Stomach (tissue), 4 donors: Measurements from ENCODE around the gene ACP4.

Experiments
- POLR2A ChIP-seq, 4 donors: fragments of 450-650 bp; IDR thresholded peaks; one replicate each; pipeline ENCODE4 v1.6.1; 2016; ENCODE audit warnings: antibody characterized with exemption in 4 of 4, control low read depth in 2 of 4, mild to moderate bottlenecking in 1 of 4, moderate library complexity in 1 of 4
- TF ChIP-seq, protein P1 (sequence below), 7 experiments: fragments of 450-650 bp in 4 of 7; fragments of 200-600 bp in 3 of 7; sonication (generic) in 3 of 7; IDR thresholded peaks; one replicate each; pipeline ENCODE4 v1.5.1; 2016 to 2019; ENCODE audit warnings: antibody characterized with exemption in 7 of 7, control low read depth in 2 of 7, mild to moderate bottlenecking in 1 of 7

DNA sequence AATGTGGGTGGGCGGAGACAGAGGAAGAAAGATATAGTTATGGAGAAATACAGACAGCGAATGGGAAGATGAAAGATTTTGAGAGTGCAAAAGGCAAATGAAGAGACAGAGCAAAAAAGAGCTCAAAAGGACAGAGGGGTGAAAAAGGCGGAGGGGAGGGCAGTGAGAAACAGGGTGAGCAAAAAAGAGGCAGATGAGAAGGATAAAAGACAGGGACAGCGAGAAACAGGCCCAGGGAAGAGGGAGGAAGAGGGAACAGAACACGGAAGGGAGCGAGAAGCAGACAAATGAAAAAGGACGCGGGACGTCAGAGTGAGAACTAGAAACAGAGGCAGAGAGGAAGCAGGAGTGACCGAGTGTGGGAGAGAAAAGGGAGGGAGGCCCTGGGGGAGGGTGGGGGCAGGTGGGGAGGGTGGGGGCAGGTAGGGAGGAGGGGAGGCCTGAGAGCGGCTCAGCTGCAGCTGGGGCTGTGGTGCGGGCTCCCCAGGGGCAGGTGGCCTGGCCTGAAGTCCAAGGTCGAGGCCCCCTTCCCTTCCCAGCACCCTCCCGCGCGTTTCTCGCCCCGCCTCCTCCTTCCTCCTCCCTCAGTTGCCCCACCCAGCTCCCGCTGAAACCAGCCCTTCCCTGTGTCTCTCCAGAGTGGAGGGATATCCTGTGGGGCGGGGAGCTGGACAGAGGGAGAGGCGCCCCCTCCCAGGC lies 30.5 kb downstream of the ACP4 start:
- TF ChIP-seq, protein P1, sequence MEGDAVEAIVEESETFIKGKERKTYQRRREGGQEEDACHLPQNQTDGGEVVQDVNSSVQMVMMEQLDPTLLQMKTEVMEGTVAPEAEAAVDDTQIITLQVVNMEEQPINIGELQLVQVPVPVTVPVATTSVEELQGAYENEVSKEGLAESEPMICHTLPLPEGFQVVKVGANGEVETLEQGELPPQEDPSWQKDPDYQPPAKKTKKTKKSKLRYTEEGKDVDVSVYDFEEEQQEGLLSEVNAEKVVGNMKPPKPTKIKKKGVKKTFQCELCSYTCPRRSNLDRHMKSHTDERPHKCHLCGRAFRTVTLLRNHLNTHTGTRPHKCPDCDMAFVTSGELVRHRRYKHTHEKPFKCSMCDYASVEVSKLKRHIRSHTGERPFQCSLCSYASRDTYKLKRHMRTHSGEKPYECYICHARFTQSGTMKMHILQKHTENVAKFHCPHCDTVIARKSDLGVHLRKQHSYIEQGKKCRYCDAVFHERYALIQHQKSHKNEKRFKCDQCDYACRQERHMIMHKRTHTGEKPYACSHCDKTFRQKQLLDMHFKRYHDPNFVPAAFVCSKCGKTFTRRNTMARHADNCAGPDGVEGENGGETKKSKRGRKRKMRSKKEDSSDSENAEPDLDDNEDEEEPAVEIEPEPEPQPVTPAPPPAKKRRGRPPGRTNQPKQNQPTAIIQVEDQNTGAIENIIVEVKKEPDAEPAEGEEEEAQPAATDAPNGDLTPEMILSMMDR (IDR thresholded peaks at IDR 0.05): no peak
- no peak for TF ChIP-seq POLR2A (IDR thresholded peaks at IDR 0.05)
